Heart left ventricle (tissue), 13 donors: Measurements from ENCODE around the gene ARHGAP24.

Experiments used
- POLR2A ChIP-seq, 2 donors: fragments of 450-650 bp; IDR thresholded peaks; one replicate each; pipeline ENCODE4 v1.6.1; 2017; ENCODE audit warnings: antibody characterized with exemption in 2 of 2, mild to moderate bottlenecking in 2 of 2, moderate library complexity in 2 of 2
- TF ChIP-seq, protein P1 (sequence below), 12 donors: fragments of 200-600 bp; sonication (generic) in 4 of 12; IDR thresholded peaks; one replicate each; pipeline versions ENCODE4 v1.5.0 to v1.8.0; 2018 to 2022; ENCODE audit warnings: antibody characterized with exemption in 12 of 12, mild to moderate bottlenecking in 5 of 12
- donor health status: ischemic (EF 13 %, LVEDD 7.1; RV severe dilation, severe dysfunction).
- donor health status: DM: no; HTN: yes; CAD: no.
- donor health status: DM: no; HTN: no; CAD: no.
- donor health status: ischemic (EF 25% LVEDD 6.9; RV normal size, moderate dysfunction).
- donor health status: ischemic (EF 25% LVEDD 5.7; RV mildly dilated, moderate dysfunction).
- donor health status: ischemic (EF 35%, LVEDD 5.7; RV mildly dilated, moderate dysfunction).
- donor health status: nonischemic (EF 11% LVEDD 7.7; RV severe dilation, severe dysfunction).
- donor health status: DM: yes; HTN: yes; CAD: no.
- donor health status: PGD.
- donor health status: ischemic (EF 29% LVEDD 5.4; RV normal size, mild dysfunction).
- donor health status: nonischemic (EF 23%, LVEDD 6.1; RV moderate dilation, normal function).

DNA sequence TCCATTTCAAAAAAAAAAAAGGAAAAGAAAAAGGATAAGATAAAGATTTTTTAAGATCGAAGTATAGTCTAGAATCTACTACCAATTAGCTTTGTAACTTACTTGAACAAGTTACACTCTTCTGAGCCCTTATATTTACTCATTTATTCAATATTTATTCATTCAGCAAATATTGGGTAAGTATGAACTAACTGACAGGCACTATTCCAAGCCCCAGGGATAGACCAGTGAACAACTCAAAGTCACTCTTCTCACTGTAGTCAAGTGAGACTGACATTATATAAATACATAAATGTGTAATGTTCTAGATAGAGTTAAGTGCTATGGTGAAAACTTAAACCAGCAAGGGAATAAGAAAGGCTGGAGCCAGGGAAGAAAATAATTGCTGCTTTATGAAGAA lies 131.6 kb downstream of the ARHGAP24 start:
- TF ChIP-seq POLR2A (IDR thresholded peaks at IDR 0.05) = no peak
- TF ChIP-seq, protein P1, sequence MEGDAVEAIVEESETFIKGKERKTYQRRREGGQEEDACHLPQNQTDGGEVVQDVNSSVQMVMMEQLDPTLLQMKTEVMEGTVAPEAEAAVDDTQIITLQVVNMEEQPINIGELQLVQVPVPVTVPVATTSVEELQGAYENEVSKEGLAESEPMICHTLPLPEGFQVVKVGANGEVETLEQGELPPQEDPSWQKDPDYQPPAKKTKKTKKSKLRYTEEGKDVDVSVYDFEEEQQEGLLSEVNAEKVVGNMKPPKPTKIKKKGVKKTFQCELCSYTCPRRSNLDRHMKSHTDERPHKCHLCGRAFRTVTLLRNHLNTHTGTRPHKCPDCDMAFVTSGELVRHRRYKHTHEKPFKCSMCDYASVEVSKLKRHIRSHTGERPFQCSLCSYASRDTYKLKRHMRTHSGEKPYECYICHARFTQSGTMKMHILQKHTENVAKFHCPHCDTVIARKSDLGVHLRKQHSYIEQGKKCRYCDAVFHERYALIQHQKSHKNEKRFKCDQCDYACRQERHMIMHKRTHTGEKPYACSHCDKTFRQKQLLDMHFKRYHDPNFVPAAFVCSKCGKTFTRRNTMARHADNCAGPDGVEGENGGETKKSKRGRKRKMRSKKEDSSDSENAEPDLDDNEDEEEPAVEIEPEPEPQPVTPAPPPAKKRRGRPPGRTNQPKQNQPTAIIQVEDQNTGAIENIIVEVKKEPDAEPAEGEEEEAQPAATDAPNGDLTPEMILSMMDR (IDR thresholded peaks at IDR 0.05) = no peak
